ENCODE data around the gene MPPED2.

The MPPED2 gene

GRCh38 chr11:30459821-30460220 is 126.3 kb downstream of the MPPED2 start:
- TF ChIP-seq TAF1 (IDR thresholded peaks at IDR 0.05; ENCODE audit: borderline replicate concordance, insufficient read depth, low read length) = no peak
- no peak for TF ChIP-seq FOXP2 (optimal IDR thresholded peaks at IDR 0.05; ENCODE audit: borderline replicate concordance, extremely low read depth, extremely low read length, insufficient read depth)
- TF ChIP-seq POLR2AphosphoS5 (IDR thresholded peaks at IDR 0.05; ENCODE audit: low read depth, low read length) = no peak
- TF ChIP-seq REST (IDR thresholded peaks at IDR 0.05; ENCODE audit: insufficient read depth in 1 of 2, low read depth in 2 of 2, low read length in 2 of 2) = no peak
- TF ChIP-seq SIN3A (IDR thresholded peaks at IDR 0.05; ENCODE audit: borderline replicate concordance, insufficient read depth, low read length) = no peak

- TF ChIP-seq REST (IDR thresholded peaks at IDR 0.05; ENCODE audit: insufficient read depth in 1 of 2, low read depth in 2 of 2, low read length in 2 of 2) (no peak), TAF1 (IDR thresholded peaks at IDR 0.05; ENCODE audit: borderline replicate concordance, insufficient read depth, low read length) (no peak), SIN3A (IDR thresholded peaks at IDR 0.05; ENCODE audit: borderline replicate concordance, insufficient read depth, low read length) (no peak), POLR2AphosphoS5 (IDR thresholded peaks at IDR 0.05; ENCODE audit: low read depth, low read length) (no peak), FOXP2 (optimal IDR thresholded peaks at IDR 0.05; ENCODE audit: borderline replicate concordance, extremely low read depth, extremely low read length, insufficient read depth) (no peak)
These were observed 126.8 kb downstream of the MPPED2 start for GRCh38 chr11:30459306-30459705.

- TF ChIP-seq FOXP2 (optimal IDR thresholded peaks at IDR 0.05; ENCODE audit: borderline replicate concordance, extremely low read depth, extremely low read length, insufficient read depth) (no peak), SIN3A (IDR thresholded peaks at IDR 0.05; ENCODE audit: borderline replicate concordance, insufficient read depth, low read length) (no peak), REST (IDR thresholded peaks at IDR 0.05; ENCODE audit: insufficient read depth in 1 of 2, low read depth in 2 of 2, low read length in 2 of 2) (no peak), TAF1 (IDR thresholded peaks at IDR 0.05; ENCODE audit: borderline replicate concordance, insufficient read depth, low read length) (no peak), POLR2AphosphoS5 (IDR thresholded peaks at IDR 0.05; ENCODE audit: low read depth, low read length) (no peak)
These were observed 127.6 kb downstream of the MPPED2 start for GRCh38 chr11:30458541-30458940.

GRCh38 chr11:30457087-30457486 is 129.1 kb downstream of the MPPED2 start:
- no peak for TF ChIP-seq FOXP2 (optimal IDR thresholded peaks at IDR 0.05; ENCODE audit: borderline replicate concordance, extremely low read depth, extremely low read length, insufficient read depth)
- TF ChIP-seq POLR2AphosphoS5 (IDR thresholded peaks at IDR 0.05; ENCODE audit: low read depth, low read length) = no peak
- no peak for TF ChIP-seq REST (IDR thresholded peaks at IDR 0.05; ENCODE audit: insufficient read depth in 1 of 2, low read depth in 2 of 2, low read length in 2 of 2)
- TF ChIP-seq TAF1 (IDR thresholded peaks at IDR 0.05; ENCODE audit: borderline replicate concordance, insufficient read depth, low read length) = no peak
- no peak for TF ChIP-seq SIN3A (IDR thresholded peaks at IDR 0.05; ENCODE audit: borderline replicate concordance, insufficient read depth, low read length)

- no peak for TF ChIP-seq REST (IDR thresholded peaks at IDR 0.05; ENCODE audit: insufficient read depth in 1 of 2, low read depth in 2 of 2, low read length in 2 of 2)
- TF ChIP-seq FOXP2 (optimal IDR thresholded peaks at IDR 0.05; ENCODE audit: borderline replicate concordance, extremely low read depth, extremely low read length, insufficient read depth) = no peak
- no peak for TF ChIP-seq TAF1 (IDR thresholded peaks at IDR 0.05; ENCODE audit: borderline replicate concordance, insufficient read depth, low read length)
- TF ChIP-seq SIN3A (IDR thresholded peaks at IDR 0.05; ENCODE audit: borderline replicate concordance, insufficient read depth, low read length) = no peak
- no peak for TF ChIP-seq POLR2AphosphoS5 (IDR thresholded peaks at IDR 0.05; ENCODE audit: low read depth, low read length)
These were observed 131.1 kb downstream of the MPPED2 start for GRCh38 chr11:30455025-30455424.

Measured in PFSK-1 (cell line).